CD4-positive, CD25-positive, alpha-beta regulatory T cell (primary cell): Measurements from ENCODE around the gene AMFR. TPM values are rescaled to one million over a fixed set of nuclear protein-coding genes. Genes with fewer than 3 reads are reported as not detected.

ENCODE experiments used
- ATAC-seq, 2 donors: fragments of 150-1000 bp; cut with Tn5 transposase; one replicate each; pipeline ENCODE4 v1.10.0; 2021; ENCODE audit warnings: low read depth in 2 of 2, moderate number of reproducible peaks in 2 of 2, moderate library complexity in 1 of 2
- DNase-seq, 3 donors: peaks; one replicate each; pipeline versions ENCODE4 v3.0.0 to v3.0.0-alpha.2; 2012 to 2022; ENCODE audit warnings: mixed read lengths in 1 of 3
- H3K27ac ChIP-seq: one replicate; pipeline ENCODE4 v1.7.0; 2013; ENCODE audit warnings: mild to moderate bottlenecking, low read length; ENCODE audit not compliant: insufficient read depth, poor library complexity, severe bottlenecking
- H3K27me3 ChIP-seq: one replicate; pipeline ENCODE4 v1.7.0; 2013; ENCODE audit warnings: low read length; ENCODE audit not compliant: control insufficient read depth, insufficient read depth
- H3K36me3 ChIP-seq: one replicate; pipeline ENCODE4 v1.7.0; 2013; ENCODE audit warnings: mild to moderate bottlenecking, low read length, moderate library complexity; ENCODE audit not compliant: control insufficient read depth, insufficient read depth
- H3K4me1 ChIP-seq: 2 replicates; pipeline ENCODE4 v1.7.0; 2013; ENCODE audit warnings: mild to moderate bottlenecking, low read length; ENCODE audit not compliant: insufficient read depth, control insufficient read depth, poor library complexity, severe bottlenecking
- H3K4me3 ChIP-seq: one replicate; pipeline ENCODE4 v1.7.0; 2013; ENCODE audit warnings: low read depth, mild to moderate bottlenecking, low read length, moderate library complexity
- H3K9me3 ChIP-seq, 2 experiments: 1 replicate in 1 of 2; 2 replicates in 1 of 2; pipeline ENCODE4 v1.7.0; 2013; ENCODE audit warnings: low read length in 2 of 2, mild to moderate bottlenecking in 1 of 2, moderate library complexity in 1 of 2; ENCODE audit not compliant: control insufficient read depth in 2 of 2
- H3K27ac Mint-ChIP-seq, 3 donors: one replicate each; pipeline ENCODE4 v1.8.0; 2020 to 2022; ENCODE audit warnings: mild to moderate bottlenecking in 3 of 3, mixed read lengths in 3 of 3, moderate library complexity in 2 of 3
- H3K27me3 Mint-ChIP-seq: one replicate; pipeline ENCODE4 v1.8.0; 2022; ENCODE audit warnings: mild to moderate bottlenecking, mixed read lengths
- H3K36me3 Mint-ChIP-seq: one replicate; pipeline ENCODE4 v1.8.0; 2020; ENCODE audit warnings: mixed read lengths
- H3K4me1 Mint-ChIP-seq, 4 donors: one replicate each; pipeline ENCODE4 v1.8.0; 2020 to 2022; ENCODE audit warnings: mixed read lengths in 4 of 4, mild to moderate bottlenecking in 1 of 4
- H3K4me3 Mint-ChIP-seq, 4 donors: one replicate each; pipeline ENCODE4 v1.8.0; 2020 to 2022; ENCODE audit warnings: mild to moderate bottlenecking in 4 of 4, mixed read lengths in 4 of 4, moderate library complexity in 3 of 4
- H3K9me3 Mint-ChIP-seq, 7 donors: one replicate each; pipeline ENCODE4 v1.8.0; 2020 to 2022; ENCODE audit warnings: mixed read lengths in 7 of 7, mild to moderate bottlenecking in 3 of 7, moderate library complexity in 2 of 7
- polyA plus RNA-seq, 4 donors: library from polyadenylated mRNA; unstranded; fragments of 300-500 nt; fragmentation: Illumina TruSeq; gene quantifications; one replicate each; pipeline ENCODE4 v1.2.3, GENCODE V29; 2021
- total RNA-seq: library from RNA; stranded (reverse); gene quantifications from one replicate; pipeline ENCODE4 v1.2.3, GENCODE V29; 2022

Gene AMFR
- total and polyA plus RNA-seq, 5 donors from 2014 or later, result 21.1 to 77.3 (median 52.4) TPM

GRCh38 chr16:56338566-56339318, 86.6 kb downstream of the AMFR start:
- H3K9me3 Mint-ChIP-seq, result no peaks in the 10 kb centered on the region
- Histone ChIP-seq H3K36me3 (no peaks in the 10 kb centered on the region), H3K27ac (no peak overlapping the region), H3K4me3 (no peak overlapping the region), H3K27me3 (no peaks in the 10 kb centered on the region), H3K9me3 (no peaks in the 10 kb centered on the region), H3K4me1 (no peaks in the 10 kb centered on the region)
- no peaks in the 10 kb centered on the region for H3K36me3 Mint-ChIP-seq
- no peak for ATAC-seq
- no peak for DNase-seq
- H3K4me1 Mint-ChIP-seq, result no peaks in the 10 kb centered on the region
- no peak overlapping the region for H3K27ac Mint-ChIP-seq
- H3K27me3 Mint-ChIP-seq, result no peaks in the 10 kb centered on the region
- no peak overlapping the region for H3K4me3 Mint-ChIP-seq

- no peaks in the 10 kb centered on the region for H3K9me3 Mint-ChIP-seq
- no peaks in the 10 kb centered on the region for H3K27me3 ChIP-seq
- no peaks in the 10 kb centered on the region for H3K9me3 ChIP-seq
- H3K4me1 Mint-ChIP-seq, result no peaks in the 10 kb centered on the region
- no peak for ATAC-seq
- H3K36me3 Mint-ChIP-seq, result no peaks in the 10 kb centered on the region
- no peaks in the 10 kb centered on the region for H3K4me1 ChIP-seq
- DNase-seq, result no peak
- no peaks in the 10 kb centered on the region for H3K27me3 Mint-ChIP-seq
- H3K4me3 ChIP-seq, result no peak overlapping the region
- H3K4me3 Mint-ChIP-seq, result no peak overlapping the region
- no peaks in the 10 kb centered on the region for H3K36me3 ChIP-seq
- peak overlapping the region in 1 of 3 donors; percentile 52 for H3K27ac Mint-ChIP-seq
- no peak overlapping the region for H3K27ac ChIP-seq
These were observed 87.5 kb downstream of the AMFR start for GRCh38 chr16:56337858-56338325.

GRCh38 chr16:56337131-56337857, 88.1 kb downstream of the AMFR start:
- Mint-ChIP-seq H3K27ac (no peak overlapping the region), H3K36me3 (no peaks in the 10 kb centered on the region), H3K4me3 (no peak overlapping the region), H3K27me3 (no peaks in the 10 kb centered on the region), H3K9me3 (no peaks in the 10 kb centered on the region), H3K4me1 (peaks cover 0 to 2% (median 0%) of the 10 kb centered on the region in 4 donors)
- H3K4me1 ChIP-seq, result no peaks in the 10 kb centered on the region
- no peak for ATAC-seq
- H3K27ac ChIP-seq, result no peak overlapping the region
- no peaks in the 10 kb centered on the region for H3K36me3 ChIP-seq
- H3K9me3 ChIP-seq, result no peaks in the 10 kb centered on the region
- no peaks in the 10 kb centered on the region for H3K27me3 ChIP-seq
- DNase-seq, result no peak
- no peak overlapping the region for H3K4me3 ChIP-seq

GRCh38 chr16:56336711-56337110, 88.6 kb downstream of the AMFR start:
- no peak overlapping the region for H3K4me3 ChIP-seq
- Mint-ChIP-seq H3K4me1 (peaks cover 0 to 3% (median 0%) of the 10 kb centered on the region in 4 donors), H3K27ac (no peak overlapping the region), H3K27me3 (no peaks in the 10 kb centered on the region), H3K4me3 (no peak overlapping the region), H3K9me3 (no peaks in the 10 kb centered on the region), H3K36me3 (no peaks in the 10 kb centered on the region)
- no peak overlapping the region for H3K27ac ChIP-seq
- no peaks in the 10 kb centered on the region for H3K36me3 ChIP-seq
- no peak for DNase-seq
- ATAC-seq, result no peak
- no peaks in the 10 kb centered on the region for H3K4me1 ChIP-seq
- H3K9me3 ChIP-seq, result no peaks in the 10 kb centered on the region
- H3K27me3 ChIP-seq, result no peaks in the 10 kb centered on the region

GRCh38 chr16:56336071-56336688, 89.2 kb downstream of the AMFR start:
- Mint-ChIP-seq H3K4me1 (peaks cover 0 to 3% (median 0%) of the 10 kb centered on the region in 4 donors), H3K4me3 (no peak overlapping the region), H3K27ac (no peak overlapping the region), H3K27me3 (no peaks in the 10 kb centered on the region), H3K36me3 (no peaks in the 10 kb centered on the region), H3K9me3 (peaks cover 0 to 1% (median 0%) of the 10 kb centered on the region in 7 donors)
- no peak overlapping the region for H3K27ac ChIP-seq
- no peaks in the 10 kb centered on the region for H3K9me3 ChIP-seq
- no peaks in the 10 kb centered on the region for H3K4me1 ChIP-seq
- H3K36me3 ChIP-seq, result no peaks in the 10 kb centered on the region
- ATAC-seq (no peak), DNase-seq (no peak)
- no peaks in the 10 kb centered on the region for H3K27me3 ChIP-seq
- H3K4me3 ChIP-seq, result no peak overlapping the region

- Histone ChIP-seq H3K9me3 (no peaks in the 10 kb centered on the region), H3K4me3 (no peak overlapping the region)
- no peak for ATAC-seq
These were observed 90.6 kb downstream of the AMFR start for GRCh38 chr16:56334761-56335160.

GRCh38 chr16:56332464-56333079, 92.8 kb downstream of the AMFR start:
- Histone ChIP-seq H3K4me3 (no peak overlapping the region), H3K36me3 (no peaks in the 10 kb centered on the region), H3K4me1 (no peaks in the 10 kb centered on the region), H3K27me3 (no peaks in the 10 kb centered on the region), H3K27ac (no peak overlapping the region), H3K9me3 (no peaks in the 10 kb centered on the region)
- no peak for DNase-seq
- H3K27ac Mint-ChIP-seq, result no peak overlapping the region
- no peaks in the 10 kb centered on the region for H3K27me3 Mint-ChIP-seq
- peaks cover 0 to 3% (median 0%) of the 10 kb centered on the region in 4 donors for H3K4me1 Mint-ChIP-seq
- H3K9me3 Mint-ChIP-seq, result peaks cover 0 to 2% (median 0%) of the 10 kb centered on the region in 7 donors
- H3K4me3 Mint-ChIP-seq, result no peak overlapping the region
- H3K36me3 Mint-ChIP-seq, result no peaks in the 10 kb centered on the region
- no peak for ATAC-seq

More at GRCh38 chr16:56334761-56335160, 90.6 kb downstream of the AMFR start:
- Histone ChIP-seq H3K36me3 (no peaks in the 10 kb centered on the region), H3K4me1 (no peaks in the 10 kb centered on the region), H3K27ac (no peak overlapping the region), H3K27me3 (no peaks in the 10 kb centered on the region)
- Mint-ChIP-seq H3K27ac (no peak overlapping the region), H3K9me3 (peaks cover 0 to 2% (median 0%) of the 10 kb centered on the region in 7 donors), H3K36me3 (no peaks in the 10 kb centered on the region), H3K27me3 (no peaks in the 10 kb centered on the region), H3K4me1 (peaks cover 0 to 3% (median 0%) of the 10 kb centered on the region in 4 donors), H3K4me3 (no peak overlapping the region)
- no peak for DNase-seq
